ENCODE measurements around the gene TMEM131.

DNA sequence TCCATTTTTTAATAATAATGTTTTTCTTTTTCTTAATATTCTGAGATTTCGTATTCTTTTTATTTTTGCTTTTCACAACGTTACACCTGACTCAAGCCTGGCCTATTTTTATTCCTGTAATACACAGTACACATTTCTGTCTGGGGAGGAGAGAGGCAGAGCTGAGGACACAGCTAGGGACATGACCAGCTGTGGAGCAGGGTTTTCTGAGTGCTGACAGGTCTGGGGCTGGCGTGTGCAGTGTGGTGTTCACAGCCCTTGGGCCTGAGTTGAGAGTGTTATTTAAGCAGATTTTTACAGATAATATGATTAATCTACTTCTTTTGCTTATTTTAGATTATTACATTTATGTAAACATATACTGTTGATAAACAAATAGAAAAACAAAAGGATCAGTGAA is 226.4 kb downstream of the TMEM131 start:
- TF ChIP-seq CTCF (IDR thresholded peaks at IDR 0.05 in 4 of 5, conservative IDR thresholded peaks at IDR 0.05 in 1 of 5) (no peak), POLR2A (IDR thresholded peaks at IDR 0.05) (no peak)
